ENCODE data around the gene MUC20.

- TF ChIP-seq POLR2AphosphoS5 (IDR thresholded peaks at IDR 0.05; ENCODE audit: low read depth, low read length) (no peak), POLR2A (IDR thresholded peaks at IDR 0.05; ENCODE audit: low read depth, low read length) (no peak), TAF1 (IDR thresholded peaks at IDR 0.05; ENCODE audit: borderline replicate concordance, low read depth, low read length) (no peak)
These were observed 15.4 kb upstream of the MUC20 start for GRCh38 chr3:195705081-195705991.

All from GM12892 (cell line).